GM21576 (cell line): Measurements from ENCODE around the gene PSMB3.

Experiments used
- ATAC-seq: cut with Tn5 transposase; IDR thresholded peaks from one replicate; pipeline ENCODE4 v1.9.1; 2021; ENCODE audit warnings: mild to moderate bottlenecking, moderate library complexity; ENCODE audit not compliant: unreplicated experiment

Gene PSMB3

GRCh38 chr17:38733282-38733981 lies 19.1 kb upstream of the PSMB3 start:
- no peak for ATAC-seq

- no peak for ATAC-seq
These were observed 18.3 kb upstream of the PSMB3 start for GRCh38 chr17:38733982-38734973.

- ATAC-seq: no peak
These were observed 17.2 kb upstream of the PSMB3 start for GRCh38 chr17:38735161-38735997.

GRCh38 chr17:38738007-38738662 lies 14.4 kb upstream of the PSMB3 start:
- no peak for ATAC-seq

- ATAC-seq: no peak
These were observed 13.9 kb upstream of the PSMB3 start for GRCh38 chr17:38738686-38739085.

DNA sequence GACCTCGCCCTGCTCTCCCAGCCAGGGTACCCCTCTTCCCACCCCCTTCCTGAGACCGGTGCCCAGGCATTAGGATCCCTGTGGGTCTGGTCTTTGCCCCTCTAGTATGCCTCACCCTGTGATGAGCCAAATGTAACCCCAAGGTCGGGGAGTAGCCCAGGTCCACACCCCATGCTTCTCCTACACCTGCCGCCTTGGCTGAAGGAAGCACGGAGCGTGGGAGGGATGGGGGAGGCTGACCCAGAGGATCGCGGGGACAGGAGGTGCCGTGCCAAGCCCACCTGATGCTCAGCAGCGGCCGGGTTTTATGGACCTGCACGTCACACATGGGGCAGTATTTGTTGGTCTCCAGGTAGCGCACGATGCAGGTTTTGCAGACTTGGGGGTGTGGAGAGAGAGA lies 13.2 kb upstream of the PSMB3 start:
- no peak for ATAC-seq

DNA sequence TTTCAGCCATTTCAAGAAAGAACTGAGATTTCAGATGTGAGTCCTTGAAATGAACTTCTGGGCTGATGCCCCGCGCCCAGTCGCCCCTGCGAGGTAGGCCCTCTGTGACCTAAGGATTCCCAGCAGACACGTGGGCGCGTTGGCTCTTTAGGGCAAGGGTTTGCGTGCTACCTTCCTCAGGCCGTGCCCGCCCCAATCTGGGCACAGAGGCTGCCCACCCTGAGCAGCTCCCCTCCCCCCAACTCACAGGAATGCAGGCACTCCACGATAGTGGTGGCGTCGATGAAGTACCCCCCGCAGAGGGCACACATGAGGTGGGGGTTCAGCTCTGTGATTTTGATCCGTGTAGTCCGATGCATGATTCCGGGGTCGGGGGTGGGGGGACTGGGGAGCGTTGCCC lies 12.5 kb upstream of the PSMB3 start:
- no peak for ATAC-seq

DNA sequence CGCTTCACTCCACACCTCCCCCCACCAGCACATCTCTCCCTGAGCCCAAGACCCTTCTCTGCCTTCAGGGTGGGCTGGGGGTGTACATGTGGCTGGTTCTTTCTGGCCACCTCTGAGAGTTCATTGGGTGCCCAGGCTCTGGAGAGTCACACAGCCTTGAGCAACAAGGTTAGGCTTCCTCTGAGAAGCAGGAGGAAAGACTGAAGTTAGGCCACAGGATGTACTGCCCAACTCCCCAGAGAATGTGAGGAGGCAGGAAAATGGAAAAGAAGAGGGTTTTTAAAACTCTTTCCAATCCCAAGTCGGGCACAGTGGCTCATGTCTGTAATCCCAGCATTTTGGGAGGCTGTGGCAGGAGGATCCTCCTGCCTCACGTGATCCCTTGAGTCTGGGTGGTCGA lies 11.7 kb upstream of the PSMB3 start:
- ATAC-seq: no peak

- ATAC-seq: no peak
These were observed 11.1 kb upstream of the PSMB3 start for GRCh38 chr17:38741461-38741860.

GRCh38 chr17:38741921-38742410 lies 10.6 kb upstream of the PSMB3 start:
- no peak for ATAC-seq

DNA sequence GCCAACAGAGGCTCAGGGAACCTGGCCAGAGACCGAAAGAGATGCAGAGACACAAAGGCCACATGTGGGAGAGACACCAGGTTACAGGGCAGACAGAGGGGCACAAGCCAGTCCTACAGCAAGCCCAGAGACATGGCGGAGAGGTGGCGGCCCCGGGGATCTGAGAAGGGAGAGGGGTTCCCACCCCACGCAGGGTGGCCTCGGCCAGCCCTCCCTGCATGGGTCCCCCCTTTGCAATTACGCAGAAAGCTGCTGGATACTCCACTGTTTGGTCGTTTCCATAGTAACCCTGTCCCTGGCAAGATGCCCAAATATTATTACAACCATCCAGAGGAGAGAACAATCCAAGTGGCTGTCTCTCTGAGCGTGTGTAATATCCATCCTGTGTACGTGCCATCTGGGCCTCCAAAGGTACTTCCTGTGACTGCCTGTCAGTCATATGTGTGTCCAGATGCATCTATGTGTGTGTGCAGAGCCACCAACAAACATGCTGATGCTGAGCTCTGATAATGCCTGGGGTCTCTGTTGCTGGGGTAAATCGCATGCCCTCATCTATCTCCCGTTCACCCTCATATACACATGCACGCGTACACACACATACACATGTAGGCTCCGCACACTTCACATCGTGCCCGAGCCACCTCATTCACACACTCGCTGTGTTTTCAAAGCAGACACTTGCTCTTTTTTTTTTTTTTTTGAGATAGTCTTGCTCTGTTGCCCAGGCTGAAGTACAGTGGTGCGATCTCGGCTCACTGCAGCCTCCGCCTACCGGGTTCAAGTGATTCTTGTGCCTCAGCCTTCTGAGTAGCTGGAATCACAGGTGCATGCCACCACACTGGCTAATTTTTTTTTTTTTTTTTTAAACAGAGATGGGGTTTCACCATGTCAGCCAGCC lies 9.9 kb upstream of the PSMB3 start:
- no peak for ATAC-seq

GRCh38 chr17:38743556-38744171 lies 8.9 kb upstream of the PSMB3 start:
- ATAC-seq: no peak

GRCh38 chr17:38745545-38745944 lies 7.0 kb upstream of the PSMB3 start:
- no peak for ATAC-seq

DNA sequence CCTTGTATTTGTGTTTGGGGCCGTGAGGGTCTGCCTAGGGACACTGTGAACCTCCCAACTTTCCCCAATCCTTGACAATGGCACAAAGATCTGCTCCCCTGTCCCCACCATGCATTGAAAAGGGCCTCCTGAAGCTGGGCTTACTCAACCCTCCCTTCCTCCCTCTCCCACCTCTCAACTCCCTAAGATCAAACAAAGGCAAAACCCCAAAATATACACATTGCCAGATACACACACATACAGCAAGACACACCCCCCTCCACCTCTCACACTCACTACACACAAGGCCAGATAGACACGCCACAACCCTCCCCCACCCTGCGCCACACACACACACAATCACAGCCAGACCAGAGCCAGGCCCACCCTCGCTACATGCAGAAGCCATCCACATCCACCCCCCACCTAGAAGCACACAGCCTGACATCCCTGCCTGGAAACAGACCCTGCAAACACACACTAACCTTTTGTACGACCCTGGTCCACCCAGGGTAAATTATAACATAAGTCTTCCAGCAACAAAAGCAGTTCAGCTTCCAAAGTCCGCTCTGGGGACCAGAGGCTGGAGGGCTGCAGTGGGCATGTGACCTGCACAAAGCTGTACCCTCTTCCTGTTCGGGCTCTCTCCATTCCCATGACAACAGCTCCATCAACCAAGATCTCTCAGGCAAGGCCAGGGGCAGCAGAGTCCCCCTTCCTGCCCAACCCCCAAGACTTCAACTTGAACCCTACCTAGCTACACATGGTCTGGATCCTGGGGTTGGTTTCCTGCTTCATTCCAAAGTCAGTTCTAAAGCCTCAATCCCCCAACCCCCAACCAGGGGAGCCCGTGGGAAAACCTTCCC lies 6.3 kb upstream of the PSMB3 start:
- ATAC-seq: no peak

- no peak for ATAC-seq
These were observed 5.6 kb upstream of the PSMB3 start for GRCh38 chr17:38746849-38747462.

DNA sequence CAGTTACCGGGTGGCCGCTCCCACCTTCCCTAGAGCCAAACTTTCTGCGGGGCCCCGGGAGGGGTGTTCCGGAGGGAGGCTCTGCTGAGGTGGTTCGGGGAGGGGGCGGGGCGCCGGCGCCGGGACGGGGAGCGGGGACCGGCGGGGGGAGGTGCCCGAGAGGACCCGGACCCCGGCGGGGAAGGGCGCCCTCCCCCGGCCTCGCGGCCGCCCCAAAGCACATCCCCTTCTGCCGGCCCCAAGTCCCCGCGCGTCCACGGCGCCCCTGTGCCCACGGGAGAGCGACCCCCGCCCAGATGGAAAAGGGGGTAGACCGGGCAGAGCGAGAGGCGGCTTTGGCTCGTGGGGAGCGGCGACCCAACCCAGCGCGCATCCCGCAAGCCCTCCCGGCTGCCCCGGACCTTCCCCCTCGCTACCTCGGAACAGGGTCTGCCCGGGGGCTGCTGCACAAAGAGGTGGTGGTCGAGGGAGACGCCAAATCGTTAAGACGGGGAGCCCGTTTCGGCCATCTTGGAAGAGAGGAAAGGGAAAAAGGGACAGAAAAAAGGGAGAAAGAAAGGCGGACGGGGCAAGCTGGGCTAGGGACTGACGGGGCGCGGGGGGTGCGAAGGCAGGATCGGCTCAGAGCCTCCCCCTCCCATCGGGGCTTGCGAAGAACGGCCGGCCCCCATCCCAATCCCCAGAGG lies 4.9 kb upstream of the PSMB3 start:
- no peak for ATAC-seq
